Measurements from ENCODE around the gene SUZ12.
"Not testable (repeated sequence)": the region's sequence is repeated elsewhere in the genome, so short reads cannot be mapped to it uniquely, and the experiment has no call there.

SUZ12 gene

GRCh38 chr17:31936615-31937609 lies at the start of gene SUZ12:
Gene SUZ12, plus strand, starts transcription at chr17:31937007. Its CDS starts 240 bp downstream, at chr17:31937247.
- not testable (repeated sequence) for FAIRE-seq

- FAIRE-seq, result no peak
Observed at GRCh38 chr17:31888124-31888523, 48.7 kb upstream of the SUZ12 start.

GRCh38 chr17:31900877-31901276 lies 35.9 kb upstream of the SUZ12 start:
- FAIRE-seq, result no peak

- no peak for FAIRE-seq
Observed at GRCh38 chr17:31902693-31903092, 34.1 kb upstream of the SUZ12 start.

GRCh38 chr17:31903401-31903800 lies 33.4 kb upstream of the SUZ12 start:
- no peak for FAIRE-seq

- FAIRE-seq, result no peak
Observed at GRCh38 chr17:31907342-31907962, 29.4 kb upstream of the SUZ12 start.

GRCh38 chr17:31908386-31908785 lies 28.4 kb upstream of the SUZ12 start:
- no peak for FAIRE-seq

GRCh38 chr17:31912705-31913104 lies 24.1 kb upstream of the SUZ12 start:
- not testable (repeated sequence) for FAIRE-seq

GRCh38 chr17:31915456-31916100 lies 21.2 kb upstream of the SUZ12 start:
- FAIRE-seq, result no peak

GRCh38 chr17:31916491-31917064 lies 20.2 kb upstream of the SUZ12 start:
- no peak for FAIRE-seq

GRCh38 chr17:31917065-31917529 lies 19.7 kb upstream of the SUZ12 start:
- FAIRE-seq, result no peak

GRCh38 chr17:31917721-31918120 lies 19.1 kb upstream of the SUZ12 start:
- not testable (repeated sequence) for FAIRE-seq

GRCh38 chr17:31918701-31919128 lies 18.1 kb upstream of the SUZ12 start:
- no peak for FAIRE-seq

- no peak for FAIRE-seq
Observed at GRCh38 chr17:31919802-31920525, 16.8 kb upstream of the SUZ12 start.

- no peak for FAIRE-seq
Observed at GRCh38 chr17:31926100-31926729, 10.6 kb upstream of the SUZ12 start.

GRCh38 chr17:31931756-31932155 lies 5.1 kb upstream of the SUZ12 start:
- FAIRE-seq, result no peak

- FAIRE-seq, result no peak
Observed at GRCh38 chr17:31935512-31935911, 1.3 kb upstream of the SUZ12 start.

- FAIRE-seq, result not testable (repeated sequence)
Observed at GRCh38 chr17:31937926-31938641, 1.3 kb downstream of the SUZ12 start.

GRCh38 chr17:31941916-31942315 lies 5.1 kb downstream of the SUZ12 start:
- FAIRE-seq, result not testable (repeated sequence)

GRCh38 chr17:31942396-31942795 lies 5.6 kb downstream of the SUZ12 start:
- FAIRE-seq, result not testable (repeated sequence)

GRCh38 chr17:31951953-31952352 lies 15.1 kb downstream of the SUZ12 start:
- not testable (repeated sequence) for FAIRE-seq
